Trophoblast cell (in vitro differentiated cells and primary cell): Measurements from ENCODE around the gene SSC5D.

Experiments used
- DNase-seq, 2 donors: peaks; one replicate each; pipeline ENCODE4 v3.0.0-alpha.2; 2016
- H2AFZ ChIP-seq: 2 replicates; pipeline ENCODE4 v1.6.1; 2013; ENCODE audit warnings: low read length, moderate library complexity, mild to moderate bottlenecking; ENCODE audit not compliant: insufficient read depth, poor library complexity
- H2AK5ac ChIP-seq: 2 replicates; pipeline ENCODE4 v1.6.1; 2013; ENCODE audit warnings: mild to moderate bottlenecking, low read length
- H2BK120ac ChIP-seq: 2 replicates; pipeline ENCODE4 v1.6.1; 2013; ENCODE audit warnings: low read length, mild to moderate bottlenecking, moderate library complexity; ENCODE audit not compliant: insufficient read depth, poor library complexity
- H2BK12ac ChIP-seq: 2 replicates; pipeline ENCODE4 v1.6.1; 2013; ENCODE audit warnings: mild to moderate bottlenecking, low read length, moderate library complexity
- H2BK5ac ChIP-seq: 2 replicates; pipeline ENCODE4 v1.6.1; 2013; ENCODE audit warnings: low read length, low read depth, moderate library complexity, mild to moderate bottlenecking; ENCODE audit not compliant: poor library complexity
- H3K14ac ChIP-seq: 2 replicates; pipeline ENCODE4 v1.6.1; 2013; ENCODE audit warnings: mild to moderate bottlenecking, low read length
- H3K18ac ChIP-seq: 2 replicates; pipeline ENCODE4 v1.6.1; 2013; ENCODE audit warnings: mild to moderate bottlenecking, low read length
- H3K23ac ChIP-seq: 2 replicates; pipeline ENCODE4 v1.6.1; 2013; ENCODE audit warnings: low read length
- H3K27ac ChIP-seq: 2 replicates; pipeline ENCODE4 v1.5.1; 2013; ENCODE audit warnings: low read depth, mild to moderate bottlenecking, inconsistent platforms, low read length, moderate library complexity
- H3K27me3 ChIP-seq: 2 replicates; pipeline ENCODE4 v1.6.1; 2013; ENCODE audit warnings: inconsistent platforms, mild to moderate bottlenecking, low read length, moderate library complexity; ENCODE audit not compliant: insufficient read depth
- H3K36me3 ChIP-seq, 2 experiments: 1 replicate in 1 of 2; 2 replicates in 1 of 2; pipeline ENCODE4 v1.6.1; 2013; ENCODE audit warnings: low read length in 2 of 2, mild to moderate bottlenecking in 2 of 2, moderate library complexity in 1 of 2; ENCODE audit not compliant: insufficient read depth in 2 of 2, control insufficient read depth in 1 of 2
- H3K4ac ChIP-seq: 2 replicates; pipeline ENCODE4 v1.6.1; 2013; ENCODE audit warnings: low read depth, mild to moderate bottlenecking, low read length, moderate library complexity
- H3K4me1 ChIP-seq, 2 experiments: 1 replicate in 1 of 2; 2 replicates in 1 of 2; pipeline ENCODE4 v1.6.1; 2013; ENCODE audit warnings: low read length in 2 of 2, mild to moderate bottlenecking in 2 of 2, moderate library complexity in 1 of 2; ENCODE audit not compliant: insufficient read depth in 2 of 2, control insufficient read depth in 1 of 2
- H3K4me2 ChIP-seq: 2 replicates; pipeline ENCODE4 v1.6.1; 2013; ENCODE audit warnings: inconsistent platforms, mild to moderate bottlenecking, low read length, moderate library complexity
- H3K4me3 ChIP-seq: 2 replicates; pipeline ENCODE4 v1.5.1; 2013; ENCODE audit warnings: mild to moderate bottlenecking, low read depth, low read length, inconsistent platforms
- H3K79me1 ChIP-seq: one replicate; pipeline ENCODE4 v1.6.1; 2013; ENCODE audit warnings: low read length
- H3K79me2 ChIP-seq: 2 replicates; pipeline ENCODE4 v1.6.1; 2013; ENCODE audit warnings: low read length, mild to moderate bottlenecking; ENCODE audit not compliant: control insufficient read depth, insufficient read depth, poor library complexity
- H3K9ac ChIP-seq: 2 replicates; pipeline ENCODE4 v1.6.1; 2013; ENCODE audit warnings: mild to moderate bottlenecking, low read length
- H3K9me3 ChIP-seq: 2 replicates; pipeline ENCODE4 v1.6.1; 2013; ENCODE audit warnings: low read depth, mild to moderate bottlenecking, control low read depth, inconsistent platforms, low read length; ENCODE audit not compliant: insufficient read depth
- H4K12ac ChIP-seq: 2 replicates; pipeline ENCODE4 v1.6.1; 2013; ENCODE audit warnings: low read depth, mild to moderate bottlenecking, low read length, moderate library complexity
- H4K8ac ChIP-seq: 2 replicates; pipeline ENCODE4 v1.6.1; 2013; ENCODE audit warnings: low read depth, mild to moderate bottlenecking, low read length, moderate library complexity
- H4K91ac ChIP-seq: one replicate; pipeline ENCODE4 v1.6.1; 2013; ENCODE audit warnings: low read depth, mild to moderate bottlenecking, low read length, moderate library complexity
- WGBS: extraction: QIAGEN DNeasy Blood & Tissue Kit; methylation state at CpG from one replicate; pipeline ENCODE4 v1.1.7; 2013; ENCODE audit warnings: missing lambda C conversion rate; ENCODE audit not compliant: insufficient read length, insufficient coverage; ENCODE audit errors: extremely low coverage; 5-methylcytosine and 5-hydroxymethylcytosine counted together

The SSC5D gene

DNA sequence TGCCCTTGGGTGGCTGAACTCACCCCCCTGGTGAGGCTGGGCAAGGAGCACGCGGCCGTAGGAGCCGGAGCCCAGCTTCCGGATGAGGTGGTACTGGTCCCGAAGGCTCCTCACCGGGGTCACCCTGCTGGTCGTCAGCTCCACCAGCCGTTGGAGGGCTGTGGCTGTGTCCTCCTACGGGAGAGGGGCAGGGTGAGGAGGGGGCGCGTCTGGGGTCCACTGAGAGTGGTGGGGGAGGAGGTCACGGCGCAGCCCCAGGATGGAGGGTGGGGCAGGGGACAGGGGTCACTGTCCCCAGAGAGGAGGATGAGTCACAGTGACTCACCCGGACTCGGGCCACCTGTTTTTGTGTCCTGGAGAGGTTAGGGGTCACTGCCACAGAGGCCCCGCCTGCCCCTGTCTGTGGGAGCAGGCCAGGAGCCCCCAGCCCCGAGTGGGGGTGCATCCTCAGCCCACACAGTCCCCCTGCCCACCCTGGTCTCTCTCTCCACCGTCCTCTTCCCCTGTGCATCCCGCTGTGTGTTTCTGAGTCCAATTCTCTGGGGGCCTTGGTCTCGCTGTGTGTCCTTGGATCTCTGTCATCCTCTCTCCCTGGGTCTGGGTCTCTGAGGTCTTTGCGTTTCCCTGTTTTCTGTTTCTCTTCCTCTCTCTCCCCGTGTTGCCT is 56.7 kb downstream of the SSC5D start:
- Histone ChIP-seq H3K36me3 (no peaks in the 10 kb centered on the region), H3K4me1 (peaks cover 3 to 8% of the 10 kb centered on the region in 2 experiments), H3K79me2 (no peaks in the 10 kb centered on the region), H3K4ac (no peak overlapping the region), H3K79me1 (peaks cover 3% of the 10 kb centered on the region), H2BK12ac (no peak overlapping the region), H3K9me3 (peaks cover 2% of the 10 kb centered on the region), H4K8ac (no peak overlapping the region), H4K12ac (no peak overlapping the region), H2AK5ac (no peak overlapping the region), H3K27ac (no peak overlapping the region), H3K4me2 (no peak overlapping the region), H3K9ac (no peak overlapping the region), H3K27me3 (no peaks in the 10 kb centered on the region), H3K14ac (no peak overlapping the region), H2BK5ac (no peak overlapping the region), H3K23ac (no peak overlapping the region), H3K4me3 (no peak overlapping the region), H3K18ac (no peak overlapping the region), H4K91ac (no peak overlapping the region), H2AFZ (no peak overlapping the region), H2BK120ac (no peak overlapping the region)
- WGBS = no CpG with 5 or more reads among the region's 23 CpGs
- no peak for DNase-seq

- Histone ChIP-seq H3K9ac (no peak within 1 kb of the TSS), H3K9me3 (peaks cover 2% of the 10 kb centered on the region), H3K4me1 (peaks cover 7 to 12% of the 10 kb centered on the region in 2 experiments), H4K12ac (no peak within 1 kb of the TSS), H2BK120ac (no peak within 1 kb of the TSS), H3K4me3 (no peak within 1 kb of the TSS), H3K79me2 (no peaks in the 10 kb centered on the region), H3K4ac (no peak within 1 kb of the TSS), H3K18ac (no peak within 1 kb of the TSS), H2AFZ (peak within 1 kb of the TSS; percentile 56), H2BK5ac (no peak within 1 kb of the TSS), H3K27me3 (no peaks in the 10 kb centered on the region), H3K36me3 (no peaks in the 10 kb centered on the region), H2AK5ac (no peak within 1 kb of the TSS), H3K79me1 (peaks cover 5% of the 10 kb centered on the region), H3K27ac (no peak within 1 kb of the TSS), H4K91ac (peak within 1 kb of the TSS; percentile 19), H3K14ac (peak within 1 kb of the TSS; percentile 32), H4K8ac (no peak within 1 kb of the TSS), H3K23ac (no peak within 1 kb of the TSS), H3K4me2 (no peak within 1 kb of the TSS), H2BK12ac (no peak within 1 kb of the TSS)
- DNase-seq = no peak
- no CpG with 5 or more reads among the region's 10 CpGs for WGBS
Measured at GRCh38 chr19:55545443-55545842, 57.2 kb downstream of the SSC5D start, which contains the start of gene SBK3. Gene SBK3, minus strand, starts transcription at chr19:55545543. Its CDS starts 0 bp downstream, at chr19:55545543.

DNA sequence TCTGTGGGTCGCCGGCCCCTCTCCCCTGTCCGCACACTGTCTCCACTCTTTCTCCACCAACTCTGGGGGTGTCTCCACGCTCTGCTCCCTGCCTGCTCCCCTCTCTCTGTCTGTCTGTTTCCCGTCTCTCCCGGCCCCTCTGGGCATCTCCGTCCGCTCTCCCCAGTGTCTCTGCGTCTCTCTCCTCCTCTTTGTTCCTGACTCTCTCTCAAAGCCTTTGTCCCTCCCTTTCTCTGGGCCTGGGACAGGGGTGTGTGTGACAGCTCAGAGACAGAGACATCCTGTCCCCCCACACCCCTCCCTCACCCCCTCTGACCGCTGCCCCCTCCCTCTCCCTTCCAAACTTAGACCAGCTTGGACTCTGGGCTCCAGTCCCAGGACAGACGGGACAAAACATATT is 57.8 kb downstream of the SSC5D start:
- no peak overlapping the region for H3K4ac ChIP-seq
- H2BK12ac ChIP-seq = no peak overlapping the region
- H3K9ac ChIP-seq = no peak overlapping the region
- no CpG with 5 or more reads among the region's 11 CpGs for WGBS
- no peak overlapping the region for H3K27ac ChIP-seq
- H4K12ac ChIP-seq = no peak overlapping the region
- H3K79me2 ChIP-seq = no peaks in the 10 kb centered on the region
- H4K8ac ChIP-seq = no peak overlapping the region
- H3K14ac ChIP-seq = peak overlapping the region; percentile 32
- no peak overlapping the region for H3K4me3 ChIP-seq
- H2BK5ac ChIP-seq = no peak overlapping the region
- no peak for DNase-seq
- no peak overlapping the region for H3K23ac ChIP-seq
- H3K9me3 ChIP-seq = peaks cover 2% of the 10 kb centered on the region
- no peak overlapping the region for H3K4me2 ChIP-seq
- peak overlapping the region; percentile 56 for H2AFZ ChIP-seq
- H2AK5ac ChIP-seq = no peak overlapping the region
- peaks cover 7 to 12% of the 10 kb centered on the region in 2 experiments for H3K4me1 ChIP-seq
- no peaks in the 10 kb centered on the region for H3K27me3 ChIP-seq
- no peak overlapping the region for H2BK120ac ChIP-seq
- H3K36me3 ChIP-seq = no peaks in the 10 kb centered on the region
- no peak overlapping the region for H3K18ac ChIP-seq
- H3K79me1 ChIP-seq = peaks cover 5% of the 10 kb centered on the region
- peak overlapping the region; percentile 19 for H4K91ac ChIP-seq

DNA sequence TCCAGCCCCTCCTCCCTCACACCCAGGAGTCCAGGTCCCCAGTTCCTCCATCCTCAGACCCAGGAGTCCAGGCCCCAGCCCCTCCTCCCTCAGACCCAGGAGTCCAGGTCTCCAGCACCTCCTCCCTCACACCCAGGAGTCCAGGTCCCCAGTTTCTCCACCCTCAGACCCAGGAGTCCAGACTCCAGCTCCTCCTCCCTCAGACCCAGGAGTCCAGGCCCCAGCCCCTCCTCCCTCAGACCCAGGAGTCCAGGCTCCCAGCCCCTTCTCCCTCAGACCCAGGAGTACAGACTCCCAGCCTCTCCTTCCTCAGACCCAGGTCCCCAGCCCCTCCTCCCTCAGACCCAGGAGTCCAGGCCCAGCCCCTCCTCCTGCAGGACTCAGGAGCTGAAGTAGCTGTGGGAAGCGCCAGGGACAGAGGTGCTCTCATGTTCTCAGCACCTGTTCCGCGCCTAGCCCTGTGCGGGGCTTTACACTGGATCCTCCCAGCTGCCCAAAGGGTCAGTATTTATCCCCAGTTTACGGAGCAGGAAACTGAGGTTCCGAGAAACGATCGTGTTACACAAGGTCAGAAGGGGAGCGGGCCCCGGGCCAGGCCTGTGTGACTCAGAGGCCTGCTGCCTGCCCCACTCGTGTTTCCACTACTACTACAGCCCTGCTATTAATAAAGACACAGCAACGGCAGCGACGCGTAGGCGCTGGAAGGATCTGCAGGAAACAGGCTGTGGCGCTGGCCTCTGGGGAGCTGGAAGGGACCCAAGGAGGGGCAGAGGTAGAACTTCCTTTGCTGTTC is 58.8 kb downstream of the SSC5D start:
- H3K14ac ChIP-seq = no peak overlapping the region
- no peak overlapping the region for H2BK12ac ChIP-seq
- H3K27me3 ChIP-seq = no peaks in the 10 kb centered on the region
- no peak overlapping the region for H2BK120ac ChIP-seq
- no peak overlapping the region for H4K8ac ChIP-seq
- no peak overlapping the region for H3K18ac ChIP-seq
- no peak overlapping the region for H3K23ac ChIP-seq
- peak in 1 of 2 donors; percentile 28 for DNase-seq
- H2AFZ ChIP-seq = no peak overlapping the region
- peaks cover 7 to 12% of the 10 kb centered on the region in 2 experiments for H3K4me1 ChIP-seq
- no peak overlapping the region for H2AK5ac ChIP-seq
- H3K36me3 ChIP-seq = no peaks in the 10 kb centered on the region
- H3K4me2 ChIP-seq = no peak overlapping the region
- H3K9ac ChIP-seq = no peak overlapping the region
- H3K79me2 ChIP-seq = no peaks in the 10 kb centered on the region
- no peak overlapping the region for H4K91ac ChIP-seq
- WGBS = no CpG with 5 or more reads among the region's 17 CpGs
- H4K12ac ChIP-seq = no peak overlapping the region
- H3K79me1 ChIP-seq = peaks cover 5% of the 10 kb centered on the region
- no peak overlapping the region for H3K4me3 ChIP-seq
- peaks cover 2% of the 10 kb centered on the region for H3K9me3 ChIP-seq
- H3K4ac ChIP-seq = no peak overlapping the region
- no peak overlapping the region for H3K27ac ChIP-seq
- H2BK5ac ChIP-seq = no peak overlapping the region
